GM12872 (cell line): Measurements from ENCODE around the gene TSPAN5.

Experiments used
- CTCF ChIP-seq: IDR thresholded peaks from 3 replicates; pipeline ENCODE4 v1.5.1; 2011; ENCODE audit warnings: low read depth, mild to moderate bottlenecking, low read length, moderate library complexity; ENCODE audit not compliant: insufficient read depth

The TSPAN5 gene

GRCh38 chr4:98484031-98484430 lies 174.4 kb downstream of the TSPAN5 start:
- TF ChIP-seq CTCF: no peak

GRCh38 chr4:98482847-98483806 lies 175.3 kb downstream of the TSPAN5 start:
- TF ChIP-seq CTCF: no peak

GRCh38 chr4:98482503-98482846 lies 175.9 kb downstream of the TSPAN5 start:
- TF ChIP-seq CTCF: no peak

GRCh38 chr4:98481167-98481566 lies 177.2 kb downstream of the TSPAN5 start:
- TF ChIP-seq CTCF: no peak

- TF ChIP-seq CTCF: no peak
Observed at GRCh38 chr4:98480535-98480934, 177.9 kb downstream of the TSPAN5 start.

GRCh38 chr4:98476891-98477290 lies 181.5 kb downstream of the TSPAN5 start:
- 0 out of 3 replicates have a peak, but pooled peaks have one; percentile 12 for TF ChIP-seq CTCF

- TF ChIP-seq CTCF: no peak
Observed at GRCh38 chr4:98474408-98474844, 184.0 kb downstream of the TSPAN5 start.
